ENCODE measurements around the gene MLYCD.

The MLYCD gene

DNA sequence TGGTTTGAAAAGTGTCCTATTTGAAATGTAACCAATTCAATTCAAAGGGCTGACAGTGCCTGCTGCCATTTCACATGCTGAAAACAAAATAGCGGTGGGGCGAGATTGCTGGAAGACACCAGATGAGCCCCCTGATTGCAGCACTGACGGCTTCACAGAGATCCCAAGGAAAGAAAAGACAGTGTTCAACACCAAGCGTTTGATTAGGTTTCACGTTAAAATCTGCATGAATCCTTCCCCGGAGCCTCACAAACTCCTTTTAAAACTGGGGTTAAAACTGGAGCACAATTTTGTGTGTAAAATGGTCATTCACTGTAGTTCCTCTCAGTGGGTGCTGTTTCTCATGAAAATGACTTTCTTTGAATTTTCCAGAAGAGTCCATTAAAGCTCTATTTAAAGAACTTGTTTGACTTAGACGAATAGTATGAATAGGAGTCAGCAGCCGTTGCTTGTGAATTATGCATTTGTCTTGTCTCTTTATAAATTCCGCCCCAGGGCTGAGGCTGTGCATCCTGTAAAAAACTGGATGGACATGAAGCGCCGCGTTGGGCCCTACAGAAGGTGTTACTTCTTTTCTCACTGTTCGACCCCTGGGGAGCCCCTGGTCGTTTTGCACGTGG, 8.8 kb downstream of the MLYCD start:
- TF ChIP-seq, protein P1, sequence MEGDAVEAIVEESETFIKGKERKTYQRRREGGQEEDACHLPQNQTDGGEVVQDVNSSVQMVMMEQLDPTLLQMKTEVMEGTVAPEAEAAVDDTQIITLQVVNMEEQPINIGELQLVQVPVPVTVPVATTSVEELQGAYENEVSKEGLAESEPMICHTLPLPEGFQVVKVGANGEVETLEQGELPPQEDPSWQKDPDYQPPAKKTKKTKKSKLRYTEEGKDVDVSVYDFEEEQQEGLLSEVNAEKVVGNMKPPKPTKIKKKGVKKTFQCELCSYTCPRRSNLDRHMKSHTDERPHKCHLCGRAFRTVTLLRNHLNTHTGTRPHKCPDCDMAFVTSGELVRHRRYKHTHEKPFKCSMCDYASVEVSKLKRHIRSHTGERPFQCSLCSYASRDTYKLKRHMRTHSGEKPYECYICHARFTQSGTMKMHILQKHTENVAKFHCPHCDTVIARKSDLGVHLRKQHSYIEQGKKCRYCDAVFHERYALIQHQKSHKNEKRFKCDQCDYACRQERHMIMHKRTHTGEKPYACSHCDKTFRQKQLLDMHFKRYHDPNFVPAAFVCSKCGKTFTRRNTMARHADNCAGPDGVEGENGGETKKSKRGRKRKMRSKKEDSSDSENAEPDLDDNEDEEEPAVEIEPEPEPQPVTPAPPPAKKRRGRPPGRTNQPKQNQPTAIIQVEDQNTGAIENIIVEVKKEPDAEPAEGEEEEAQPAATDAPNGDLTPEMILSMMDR (IDR thresholded peaks at IDR 0.05): no peak

DNA sequence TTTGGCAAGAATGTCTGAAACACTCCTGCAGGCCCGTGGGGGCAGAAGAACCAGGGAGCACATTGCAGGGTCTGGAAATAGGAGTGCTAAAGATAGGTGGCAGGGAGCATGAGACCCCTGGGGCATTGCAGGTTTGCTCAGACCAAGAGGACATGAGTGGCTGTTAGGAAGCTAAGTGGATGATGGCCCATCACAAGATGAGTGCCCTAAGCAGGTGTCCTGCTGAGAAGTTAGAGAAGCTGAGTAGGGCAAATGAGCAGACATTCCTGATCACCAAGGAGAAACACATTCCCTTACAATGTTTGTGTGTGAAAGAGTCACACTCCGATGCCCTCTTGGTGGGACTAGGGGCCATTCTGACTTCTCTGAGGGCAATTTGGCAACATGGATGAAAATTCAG, 9.9 kb downstream of the MLYCD start:
- TF ChIP-seq, protein P1 (IDR thresholded peaks at IDR 0.05): no peak

DNA sequence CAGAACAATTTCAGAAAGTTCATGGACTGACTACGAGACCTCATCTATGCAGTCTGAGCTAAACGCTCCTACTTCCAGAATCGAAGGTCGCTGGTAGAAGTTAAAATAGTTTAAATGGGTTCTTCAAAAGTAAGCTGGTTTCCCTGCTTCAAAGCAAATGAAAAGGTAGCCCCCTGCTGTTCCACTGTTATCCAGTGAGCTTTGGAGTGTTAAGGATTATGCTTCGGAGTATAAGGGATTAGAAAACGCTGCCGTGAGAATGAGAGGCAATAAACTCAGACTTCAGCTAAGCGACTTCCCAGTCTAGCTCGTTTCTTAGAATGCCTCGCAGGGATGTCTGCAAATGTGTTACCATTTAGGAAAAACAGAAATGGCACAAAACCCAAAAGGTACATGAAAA, 12.4 kb downstream of the MLYCD start:
- TF ChIP-seq, protein P1 (IDR thresholded peaks at IDR 0.05): no peak

DNA sequence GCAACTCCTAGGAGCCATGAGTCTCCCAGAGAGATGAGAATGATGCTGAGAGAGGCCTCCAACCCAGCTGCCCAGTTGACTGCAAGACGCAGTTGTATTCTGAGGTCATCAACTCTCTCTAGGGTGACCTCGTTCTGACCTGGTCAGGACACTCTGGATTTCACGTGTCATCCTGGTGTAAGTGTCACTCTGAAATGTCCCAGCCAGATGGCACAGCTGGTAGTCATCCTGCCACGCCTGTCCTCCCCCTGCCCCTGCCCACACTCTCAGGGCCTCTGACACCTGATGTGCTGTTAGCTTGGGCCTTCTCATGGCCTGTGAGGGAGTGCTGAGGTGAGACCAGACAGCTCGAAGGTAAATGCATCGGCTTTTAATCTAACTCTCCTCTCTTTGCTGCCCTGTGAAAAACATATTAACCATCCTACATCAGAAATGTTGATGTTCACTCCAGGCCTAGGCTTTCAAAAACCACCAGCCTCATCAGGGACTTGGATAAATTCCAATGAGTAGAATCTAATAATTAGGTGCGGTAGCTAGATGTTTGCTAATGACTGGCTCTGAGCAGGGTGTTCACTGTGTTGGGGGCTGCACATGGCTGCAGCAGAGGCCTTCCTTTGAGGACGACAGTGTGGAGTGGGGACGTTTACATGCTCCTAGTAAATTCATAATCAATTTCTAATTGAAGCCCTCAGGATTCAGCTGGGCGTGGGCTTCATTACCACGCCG, 13.8 kb downstream of the MLYCD start:
- TF ChIP-seq, protein P1 (IDR thresholded peaks at IDR 0.05): no peak

DNA sequence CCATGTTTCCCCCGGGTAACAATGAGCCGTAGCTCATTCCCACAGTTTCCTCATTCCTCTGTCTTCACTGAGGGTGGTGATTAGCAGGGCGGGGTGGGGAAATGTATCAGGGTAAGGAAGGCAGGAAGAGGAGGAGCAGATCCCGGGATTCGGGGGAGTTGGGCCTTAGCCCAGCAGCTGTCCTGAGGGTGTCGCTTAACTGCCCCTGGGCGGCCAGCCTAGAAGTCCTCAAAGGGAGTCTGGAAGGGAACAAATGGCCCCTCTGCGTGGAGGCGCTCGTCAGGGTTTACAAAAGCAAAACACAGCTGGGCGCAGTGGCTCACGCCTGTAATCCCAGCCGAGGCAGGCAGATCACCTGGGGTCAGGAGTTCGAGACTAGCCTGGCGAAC, 14.3 kb downstream of the MLYCD start:
- TF ChIP-seq, protein P1 (IDR thresholded peaks at IDR 0.05): no peak

DNA sequence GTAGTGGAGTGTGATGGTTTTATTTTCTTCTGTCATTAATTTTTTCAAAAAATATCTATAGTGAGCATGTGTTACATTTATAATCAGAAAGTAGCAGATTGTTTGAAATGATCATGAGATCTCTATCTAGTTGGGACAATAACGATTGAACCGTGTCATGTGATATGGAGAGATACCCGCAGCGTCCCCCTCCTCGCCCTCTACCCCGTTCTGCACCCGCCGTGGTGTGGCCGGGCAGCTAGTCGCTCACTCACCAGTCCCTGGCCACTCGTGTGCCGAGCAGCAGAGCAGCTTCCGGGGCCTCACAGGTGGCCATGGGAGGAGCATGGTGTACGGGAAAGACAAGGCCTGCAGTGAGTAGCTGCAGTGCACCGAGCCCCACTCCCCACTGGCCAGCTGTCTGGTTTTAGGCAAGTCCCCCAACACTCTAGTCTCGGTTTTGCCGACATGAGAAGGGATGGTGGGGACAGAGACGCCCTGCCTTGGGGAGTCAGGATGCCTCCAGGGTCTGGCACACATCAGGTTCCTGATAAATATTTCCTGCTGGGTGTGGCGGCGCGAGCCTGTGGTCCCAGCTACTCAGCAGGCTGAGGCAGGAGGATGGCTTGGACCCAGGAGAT, 15.3 kb downstream of the MLYCD start:
- TF ChIP-seq, protein P1 (IDR thresholded peaks at IDR 0.05): no peak

DNA sequence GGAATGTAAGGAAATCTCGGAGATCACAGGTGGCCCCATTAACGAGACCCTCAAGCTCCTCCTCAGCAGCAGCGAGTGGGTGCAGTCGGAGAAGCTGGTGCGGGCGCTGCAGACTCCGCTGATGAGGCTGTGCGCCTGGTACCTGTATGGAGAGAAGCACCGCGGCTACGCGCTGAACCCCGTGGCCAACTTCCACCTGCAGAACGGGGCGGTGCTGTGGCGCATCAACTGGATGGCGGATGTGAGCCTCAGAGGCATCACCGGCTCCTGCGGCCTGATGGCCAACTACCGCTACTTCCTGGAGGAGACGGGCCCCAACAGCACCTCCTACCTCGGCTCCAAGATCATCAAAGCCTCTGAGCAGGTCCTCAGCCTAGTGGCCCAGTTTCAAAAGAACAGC, 16.2 kb downstream of the MLYCD start:
- TF ChIP-seq, protein P1 (IDR thresholded peaks at IDR 0.05): no peak

All from LNCAP (cell line).